ENCODE data around the gene CPM. TPM values are rescaled to one million over a fixed set of nuclear protein-coding genes. Genes with fewer than 3 reads are reported as not detected.
"Not testable (repeated sequence)": the region's sequence is repeated elsewhere in the genome, so short reads cannot be mapped to it uniquely, and the experiment has no call there.

CPM gene
- total and polyA plus RNA-seq, 7 experiments from 2014 or later, result 0.06 to 5.9 (median 1.8) TPM

- ChIA-PET CTCF (interaction anchor here (1.9 kb wide), 1 partner anchor 15 kb away, joined by 5 read pairs; no protein-coding TSS in a partner anchor), POLR2A (no interaction called here)
- Mint-ChIP-seq H3K4me3 (no peak overlapping the region), H3K27ac (peak overlapping the region in 3 of 9 donors; percentile 2 to 51 (median 49)), H3K36me3 (peaks cover 0 to 23% (median 8%) of the 10 kb centered on the region in 5 donors), H3K27me3 (no peaks in the 10 kb centered on the region), H3K4me1 (peaks cover 0 to 5% (median 4%) of the 10 kb centered on the region in 7 donors), H3K9me3 (no peaks in the 10 kb centered on the region)
- DNase-seq, result no peak
- Histone ChIP-seq H3K27ac (ENCODE audit: low read depth, low read length) (peak overlapping the region; percentile 18), H3K27me3 (ENCODE audit: control insufficient read depth in 2 of 2, insufficient read depth in 2 of 2, low read length in 2 of 2) (no peaks in the 10 kb centered on the region), H3K9me3 (ENCODE audit: control insufficient read depth in 2 of 3, low read length in 3 of 3) (no peaks in the 10 kb centered on the region), H3K4me3 (ENCODE audit: low read length) (no peak overlapping the region), H3K36me3 (ENCODE audit: control insufficient read depth in 2 of 3, insufficient read depth in 3 of 3, low read length in 3 of 3) (peaks cover 0 to 20% (median 7%) of the 10 kb centered on the region in 3 experiments), H3K4me1 (ENCODE audit: control insufficient read depth in 2 of 2, insufficient read depth in 2 of 2, low read length in 2 of 2) (no peaks in the 10 kb centered on the region)
- ATAC-seq, result no peak
- intact Hi-C loops (cut with micrococcal nuclease), result no loop called here
Observed at GRCh38 chr12:68844788-68845695, 87.9 kb downstream of the CPM start.

GRCh38 chr12:68844318-68844745 lies 88.6 kb downstream of the CPM start:
- ChIA-PET POLR2A (no interaction called here), CTCF (interaction anchor here (1.9 kb wide), 1 partner anchor 14 kb away, joined by 5 read pairs; no protein-coding TSS in a partner anchor)
- peaks cover 1 to 27% (median 11%) of the 10 kb centered on the region in 5 donors for H3K36me3 Mint-ChIP-seq
- no peak overlapping the region for H3K4me3 Mint-ChIP-seq
- H3K36me3 ChIP-seq (ENCODE audit: control insufficient read depth in 2 of 3, insufficient read depth in 3 of 3, low read length in 3 of 3), result peaks cover 0 to 23% (median 7%) of the 10 kb centered on the region in 3 experiments
- H3K27ac ChIP-seq (ENCODE audit: low read depth, low read length), result no peak overlapping the region
- no peaks in the 10 kb centered on the region for H3K4me1 ChIP-seq (ENCODE audit: control insufficient read depth in 2 of 2, insufficient read depth in 2 of 2, low read length in 2 of 2)
- H3K4me1 Mint-ChIP-seq, result peaks cover 0 to 7% (median 4%) of the 10 kb centered on the region in 7 donors
- H3K9me3 ChIP-seq (ENCODE audit: control insufficient read depth in 2 of 3, low read length in 3 of 3), result no peaks in the 10 kb centered on the region
- no peaks in the 10 kb centered on the region for H3K9me3 Mint-ChIP-seq
- H3K27ac Mint-ChIP-seq, result peak overlapping the region in 2 of 9 donors; percentile 48 to 60
- H3K4me3 ChIP-seq (ENCODE audit: low read length), result no peak overlapping the region
- no peaks in the 10 kb centered on the region for H3K27me3 Mint-ChIP-seq
- no peak for DNase-seq
- intact Hi-C loops (cut with micrococcal nuclease), result no loop called here
- no peaks in the 10 kb centered on the region for H3K27me3 ChIP-seq (ENCODE audit: control insufficient read depth in 2 of 2, insufficient read depth in 2 of 2, low read length in 2 of 2)
- ATAC-seq, result no peak

- ATAC-seq (no peak), DNase-seq (no peak)
- no peaks in the 10 kb centered on the region for H3K9me3 Mint-ChIP-seq
- no peaks in the 10 kb centered on the region for H3K4me1 ChIP-seq (ENCODE audit: control insufficient read depth in 2 of 2, insufficient read depth in 2 of 2, low read length in 2 of 2)
- peaks cover 10 to 36% (median 20%) of the 10 kb centered on the region in 5 donors for H3K36me3 Mint-ChIP-seq
- H3K27ac Mint-ChIP-seq, result peak overlapping the region in 6 of 9 donors; percentile 9 to 70 (median 36)
- no peaks in the 10 kb centered on the region for H3K9me3 ChIP-seq (ENCODE audit: control insufficient read depth in 2 of 3, low read length in 3 of 3)
- H3K4me3 Mint-ChIP-seq, result no peak overlapping the region
- H3K27me3 ChIP-seq (ENCODE audit: control insufficient read depth in 2 of 2, insufficient read depth in 2 of 2, low read length in 2 of 2), result no peaks in the 10 kb centered on the region
- H3K4me1 Mint-ChIP-seq, result peaks cover 0 to 10% (median 7%) of the 10 kb centered on the region in 7 donors
- intact Hi-C loops (cut with micrococcal nuclease), result no loop called here
- H3K27me3 Mint-ChIP-seq, result no peaks in the 10 kb centered on the region
- ChIA-PET CTCF (interaction anchor here (0.7 kb wide), 1 partner anchor 204 kb away, joined by 5 read pairs; no protein-coding TSS in a partner anchor), POLR2A (interaction anchor here (0.8 kb wide), 1 partner anchor 34 kb away, joined by 3 read pairs; no protein-coding TSS in a partner anchor)
- H3K36me3 ChIP-seq (ENCODE audit: control insufficient read depth in 2 of 3, insufficient read depth in 3 of 3, low read length in 3 of 3), result peaks cover 0 to 36% (median 13%) of the 10 kb centered on the region in 3 experiments
- no peak overlapping the region for H3K4me3 ChIP-seq (ENCODE audit: low read length)
- H3K27ac ChIP-seq (ENCODE audit: low read depth, low read length), result no peak overlapping the region
Observed at GRCh38 chr12:68842784-68843567, 90.0 kb downstream of the CPM start.

- Mint-ChIP-seq H3K4me3 (no peak overlapping the region), H3K27ac (peak overlapping the region in 1 of 9 donors; percentile 51), H3K36me3 (peaks cover 11 to 37% (median 21%) of the 10 kb centered on the region in 5 donors), H3K4me1 (peaks cover 0 to 11% (median 7%) of the 10 kb centered on the region in 7 donors), H3K9me3 (no peaks in the 10 kb centered on the region), H3K27me3 (no peaks in the 10 kb centered on the region)
- CTCF ChIA-PET, result no interaction called here
- Histone ChIP-seq H3K4me3 (ENCODE audit: low read length) (no peak overlapping the region), H3K9me3 (ENCODE audit: control insufficient read depth in 2 of 3, low read length in 3 of 3) (no peaks in the 10 kb centered on the region), H3K36me3 (ENCODE audit: control insufficient read depth in 2 of 3, insufficient read depth in 3 of 3, low read length in 3 of 3) (peaks cover 5 to 41% (median 13%) of the 10 kb centered on the region in 3 experiments), H3K4me1 (ENCODE audit: control insufficient read depth in 2 of 2, insufficient read depth in 2 of 2, low read length in 2 of 2) (no peaks in the 10 kb centered on the region), H3K27me3 (ENCODE audit: control insufficient read depth in 2 of 2, insufficient read depth in 2 of 2, low read length in 2 of 2) (no peaks in the 10 kb centered on the region), H3K27ac (ENCODE audit: low read depth, low read length) (no peak overlapping the region)
- POLR2A ChIA-PET, result no interaction called here
- no peak for DNase-seq
- no peak for ATAC-seq
- intact Hi-C loops (cut with micrococcal nuclease), result no loop called here
Observed at GRCh38 chr12:68842123-68842522, 90.8 kb downstream of the CPM start.

- Histone ChIP-seq H3K4me1 (ENCODE audit: control insufficient read depth in 2 of 2, insufficient read depth in 2 of 2, low read length in 2 of 2) (no peaks in the 10 kb centered on the region), H3K9me3 (ENCODE audit: control insufficient read depth in 2 of 3, low read length in 3 of 3) (no peaks in the 10 kb centered on the region), H3K27me3 (ENCODE audit: control insufficient read depth in 2 of 2, insufficient read depth in 2 of 2, low read length in 2 of 2) (no peaks in the 10 kb centered on the region), H3K36me3 (ENCODE audit: control insufficient read depth in 2 of 3, insufficient read depth in 3 of 3, low read length in 3 of 3) (peaks cover 7 to 45% (median 13%) of the 10 kb centered on the region in 3 experiments), H3K27ac (ENCODE audit: low read depth, low read length) (no peak overlapping the region), H3K4me3 (ENCODE audit: low read length) (no peak overlapping the region)
- Mint-ChIP-seq H3K4me1 (peaks cover 0 to 11% (median 7%) of the 10 kb centered on the region in 7 donors), H3K27me3 (no peaks in the 10 kb centered on the region), H3K4me3 (no peak overlapping the region), H3K27ac (peak overlapping the region in 1 of 9 donors; percentile 51), H3K9me3 (no peaks in the 10 kb centered on the region), H3K36me3 (peaks cover 11 to 37% (median 21%) of the 10 kb centered on the region in 5 donors)
- DNase-seq, result no peak
- no peak for ATAC-seq
- ChIA-PET CTCF (no interaction called here), POLR2A (no interaction called here)
- intact Hi-C loops (cut with micrococcal nuclease), result no loop called here
Observed at GRCh38 chr12:68841717-68842116, 91.3 kb downstream of the CPM start.

GRCh38 chr12:68841175-68841574 lies 91.8 kb downstream of the CPM start:
- H3K36me3 ChIP-seq (ENCODE audit: control insufficient read depth in 2 of 3, insufficient read depth in 3 of 3, low read length in 3 of 3), result peaks cover 7 to 48% (median 13%) of the 10 kb centered on the region in 3 experiments
- DNase-seq; POLR2A ChIA-PET; H3K27ac ChIP-seq (ENCODE audit: low read depth, low read length); H3K4me3 Mint-ChIP-seq; H3K9me3 ChIP-seq (ENCODE audit: control insufficient read depth in 2 of 3, low read length in 3 of 3); H3K27ac Mint-ChIP-seq; ATAC-seq; H3K9me3 Mint-ChIP-seq; H3K27me3 Mint-ChIP-seq; H3K4me3 ChIP-seq (ENCODE audit: low read length); CTCF ChIA-PET; H3K27me3 ChIP-seq (ENCODE audit: control insufficient read depth in 2 of 2, insufficient read depth in 2 of 2, low read length in 2 of 2); intact Hi-C loops (cut with micrococcal nuclease); H3K4me1 ChIP-seq (ENCODE audit: control insufficient read depth in 2 of 2, insufficient read depth in 2 of 2, low read length in 2 of 2): not testable (repeated sequence)
- H3K4me1 Mint-ChIP-seq, result peaks cover 0 to 11% (median 7%) of the 10 kb centered on the region in 7 donors
- peaks cover 11 to 41% (median 21%) of the 10 kb centered on the region in 5 donors for H3K36me3 Mint-ChIP-seq
